Motor neuron (in vitro differentiated cells): Measurements from ENCODE around the gene PDE4B. TPM values are rescaled to one million over a fixed set of nuclear protein-coding genes. Genes with fewer than 3 reads are reported as not detected.

ENCODE experiments used
- ATAC-seq, 8 experiments: fragments of 200-7000 bp; cut with Tn5 transposase; replicated peaks in 6 of 8; 2 replicates each; pipeline ENCODE4 v1.8.0; 2021; ENCODE audit warnings: mild to moderate bottlenecking in 8 of 8, moderate library complexity in 8 of 8
- H3K27ac ChIP-seq, 2 donors: fragments of 250-450 bp; sonication (Bioruptor Pico); 2 replicates each; pipeline ENCODE4 v1.9.0; 2021; ENCODE audit warnings: antibody characterized with exemption in 2 of 2, mild to moderate bottlenecking in 2 of 2, moderate library complexity in 1 of 2
- H3K4me1 ChIP-seq, 2 donors: fragments of 250-450 bp; sonication (Bioruptor Pico); replicated peaks in 1 of 2; 2 replicates each; pipeline ENCODE4 v1.6.1; 2021; ENCODE audit warnings: antibody characterized with exemption in 2 of 2, mild to moderate bottlenecking in 2 of 2, moderate library complexity in 1 of 2
- H3K4me3 ChIP-seq, 5 donors: fragments of 250-450 bp; sonication (Bioruptor Pico); 2 replicates each; pipeline ENCODE4 v1.9.0; 2021; ENCODE audit warnings: antibody characterized with exemption in 5 of 5, mild to moderate bottlenecking in 5 of 5, moderate library complexity in 4 of 5
- WGBS, 10 experiments: fragments of 450-650 bp; shearing (Covaris generic); methylation state at CpG; one replicate each; pipeline ENCODE4 v1.0.0; 2022; 5-methylcytosine and 5-hydroxymethylcytosine counted together
- in situ Hi-C, 9 experiments: fragments of 400-800 bp; cut with MboI; loops; one replicate each; pipeline ENCODE4 v1.15.0; 2021; ENCODE audit warnings: low sequenced_read_pairs in 9 of 9, low pct_unique_long_range_greater_than_20kb in 2 of 9; ENCODE audit not compliant: unreplicated experiment in 9 of 9
- total RNA-seq, 8 experiments: library from RNA; unstranded; fragments of 300-600 nt; gene quantifications; 2 replicates each; pipeline versions ENCODE4 v1.2.3 to v1.2.4, GENCODE V29; 2022

PDE4B gene
- total RNA-seq, 8 experiments from 2014 or later = 13.9 to 63.1 (median 43.3) TPM

- in situ Hi-C loops = no loop called here
- ATAC-seq = no peak
Measured at GRCh38 chr1:65821386-65821785, 28.7 kb downstream of the PDE4B start.

GRCh38 chr1:65824103-65824502, 31.4 kb downstream of the PDE4B start:
- peaks cover 9 to 22% of the 10 kb centered on the region in 2 donors for H3K4me1 ChIP-seq
- H3K4me3 ChIP-seq = no peak overlapping the region
- in situ Hi-C loops = no loop called here
- ATAC-seq = no peak
- no peak overlapping the region for H3K27ac ChIP-seq

More at GRCh38 chr1:65821386-65821785, 28.7 kb downstream of the PDE4B start:
- H3K4me3 ChIP-seq = no peak overlapping the region
- peaks cover 22 to 48% of the 10 kb centered on the region in 2 donors for H3K4me1 ChIP-seq
- no peak overlapping the region for H3K27ac ChIP-seq

DNA sequence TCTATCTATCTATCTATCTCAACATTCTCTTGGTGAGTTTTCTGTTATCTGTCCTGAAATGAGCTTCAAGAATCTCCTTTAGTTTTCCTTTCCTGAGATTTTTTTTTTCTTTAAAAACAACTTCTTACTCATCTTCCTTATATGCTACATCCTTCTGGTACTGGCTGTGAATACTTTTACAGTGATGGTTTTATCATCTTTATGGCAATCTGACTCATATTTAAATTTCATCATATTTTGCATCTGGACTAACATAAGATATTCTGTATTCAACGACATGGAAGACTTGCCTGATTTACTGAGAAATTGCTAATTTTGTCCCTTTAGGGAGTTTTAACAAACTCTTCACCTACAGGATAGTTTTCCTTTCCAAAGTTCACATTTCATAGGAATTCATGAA, 33.0 kb downstream of the PDE4B start:
- in situ Hi-C loops = no loop called here
- Histone ChIP-seq H3K27ac (no peak overlapping the region), H3K4me1 (peaks cover 2 to 10% of the 10 kb centered on the region in 2 donors), H3K4me3 (no peak overlapping the region)
- 0 to 100% (median 67%) methylated on average over 1 of the region's 1 CpG; no CpG with 5 or more reads in 1 of the 10 experiments for WGBS, 10 experiments
- peak in 3 of 8 experiments; percentile 88 to 94 (median 91) for ATAC-seq

- in situ Hi-C loops = no loop called here
- H3K4me3 ChIP-seq = no peak overlapping the region
- H3K4me1 ChIP-seq = no peaks in the 10 kb centered on the region
- WGBS, 10 experiments = 39 to 96% (median 80%) methylated on average over 2 to 3 of the region's 3 CpGs; no CpG with 5 or more reads in 1 of the 10 experiments
- no peak overlapping the region for H3K27ac ChIP-seq
- ATAC-seq = peak in 2 of 8 experiments; percentile 52 to 56
Measured at GRCh38 chr1:65826782-65827181, 34.1 kb downstream of the PDE4B start.

- in situ Hi-C loops = no loop called here
- Histone ChIP-seq H3K4me3 (no peak overlapping the region), H3K27ac (no peak overlapping the region), H3K4me1 (no peaks in the 10 kb centered on the region)
- no peak for ATAC-seq
- WGBS, 10 experiments = 20 to 91% (median 75%) methylated on average over 1 of the region's 1 CpG; no CpG with 5 or more reads in 1 of the 10 experiments
Measured at GRCh38 chr1:65827346-65827745, 34.7 kb downstream of the PDE4B start.

- no peaks in the 10 kb centered on the region for H3K4me1 ChIP-seq
- no peak overlapping the region for H3K4me3 ChIP-seq
- ATAC-seq = no peak
- no peak overlapping the region for H3K27ac ChIP-seq
- WGBS, 10 experiments = 67 to 100% (median 88%) methylated on average over 1 of the region's 1 CpG; no CpG with 5 or more reads in 6 of the 10 experiments
- in situ Hi-C loops = no loop called here
Measured at GRCh38 chr1:65830306-65830705, 37.6 kb downstream of the PDE4B start.

- no peak for ATAC-seq
- Histone ChIP-seq H3K27ac (no peak overlapping the region), H3K4me3 (no peak overlapping the region), H3K4me1 (no peaks in the 10 kb centered on the region)
- 0 to 85% (median 47%) methylated on average over 1 to 3 of the region's 3 CpGs for WGBS, 10 experiments
- in situ Hi-C loops = no loop called here
Measured at GRCh38 chr1:65832296-65832695, 39.6 kb downstream of the PDE4B start.

- no peak for ATAC-seq
Measured at GRCh38 chr1:65836686-65837085, 44.0 kb downstream of the PDE4B start.

GRCh38 chr1:65840683-65841082, 48.0 kb downstream of the PDE4B start:
- in situ Hi-C loops = no loop called here
- H3K4me3 ChIP-seq = no peak overlapping the region
- 72 to 96% (median 85%) methylated on average over 3 to 7 of the region's 7 CpGs for WGBS, 10 experiments

More at GRCh38 chr1:65836686-65837085, 44.0 kb downstream of the PDE4B start:
- in situ Hi-C loops = no loop called here
- Histone ChIP-seq H3K4me1 (no peaks in the 10 kb centered on the region), H3K4me3 (no peak overlapping the region), H3K27ac (no peak overlapping the region)
- 80 to 100% (median 88%) methylated on average over 1 to 3 of the region's 3 CpGs for WGBS, 10 experiments

DNA sequence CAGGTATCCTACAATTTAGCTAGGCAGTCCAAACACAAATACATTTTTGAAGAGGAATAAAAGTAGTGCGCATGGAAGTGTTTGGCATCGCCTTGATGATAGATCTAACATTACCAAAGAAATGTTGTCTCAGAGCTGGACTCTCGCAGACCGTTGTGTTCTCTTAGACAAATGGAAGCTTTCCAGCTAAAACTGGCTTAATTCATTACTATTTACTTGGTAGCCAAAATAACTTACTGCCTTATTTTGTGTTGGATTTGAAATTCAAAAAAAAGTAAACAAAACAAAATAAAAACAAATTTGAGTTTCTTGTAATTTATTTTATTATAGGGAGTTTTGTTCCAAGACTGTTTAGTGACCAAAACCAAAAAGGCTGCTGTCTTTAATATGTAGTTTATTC, 51.6 kb downstream of the PDE4B start:
- WGBS, 10 experiments = 71 to 96% (median 89%) methylated on average over 2 to 4 of the region's 4 CpGs

More at GRCh38 chr1:65840683-65841082, 48.0 kb downstream of the PDE4B start:
- Histone ChIP-seq H3K27ac (no peak overlapping the region), H3K4me1 (peaks cover 0 to 3% of the 10 kb centered on the region in 2 donors)
- ATAC-seq = no peak

DNA sequence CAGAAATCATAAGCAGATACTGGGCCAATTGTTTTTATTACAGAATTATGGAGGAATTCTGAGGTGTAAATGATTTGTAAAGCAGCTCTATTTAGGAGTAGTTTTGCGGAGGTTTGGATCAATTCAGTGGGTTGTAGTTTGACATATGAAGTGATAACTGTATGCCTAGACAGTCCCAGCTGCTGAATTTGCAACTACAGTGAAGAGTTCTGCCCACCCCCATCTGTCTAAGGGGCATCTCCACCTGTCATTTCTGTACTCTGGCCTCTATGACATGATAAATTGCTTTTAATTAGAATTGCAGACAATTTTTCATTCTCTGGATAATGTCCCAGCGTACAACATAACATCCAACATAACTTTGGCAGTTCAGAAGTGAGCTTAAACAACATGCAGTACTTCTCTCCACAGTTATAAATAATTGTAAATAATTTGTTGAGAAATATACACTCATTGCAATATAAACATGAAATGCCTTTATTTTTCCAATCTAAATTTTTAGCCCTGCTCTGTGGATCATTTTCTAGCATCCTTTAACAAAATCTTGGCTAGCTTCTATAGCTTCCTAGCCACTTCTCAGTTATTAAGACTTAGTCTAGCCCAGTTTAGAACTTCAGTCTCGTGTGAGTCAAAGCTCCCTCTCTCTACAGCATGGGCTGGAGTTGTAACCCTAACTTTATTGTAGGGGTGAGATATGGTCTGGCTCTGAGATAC, 52.3 kb downstream of the PDE4B start:
- in situ Hi-C loops = no loop called here
- WGBS, 10 experiments = 17 to 90% (median 76%) methylated on average over 2 to 3 of the region's 3 CpGs; no CpG with 5 or more reads in 2 of the 10 experiments
- ATAC-seq = peak in 3 of 8 experiments; percentile 23 to 80 (median 73)

More for the DNA sequence above, 51.6 kb downstream of the PDE4B start:
- H3K4me3 ChIP-seq = no peak overlapping the region
- ATAC-seq = no peak
- H3K4me1 ChIP-seq = peaks cover 0 to 3% of the 10 kb centered on the region in 2 donors
- no peak overlapping the region for H3K27ac ChIP-seq
- in situ Hi-C loops = no loop called here

DNA sequence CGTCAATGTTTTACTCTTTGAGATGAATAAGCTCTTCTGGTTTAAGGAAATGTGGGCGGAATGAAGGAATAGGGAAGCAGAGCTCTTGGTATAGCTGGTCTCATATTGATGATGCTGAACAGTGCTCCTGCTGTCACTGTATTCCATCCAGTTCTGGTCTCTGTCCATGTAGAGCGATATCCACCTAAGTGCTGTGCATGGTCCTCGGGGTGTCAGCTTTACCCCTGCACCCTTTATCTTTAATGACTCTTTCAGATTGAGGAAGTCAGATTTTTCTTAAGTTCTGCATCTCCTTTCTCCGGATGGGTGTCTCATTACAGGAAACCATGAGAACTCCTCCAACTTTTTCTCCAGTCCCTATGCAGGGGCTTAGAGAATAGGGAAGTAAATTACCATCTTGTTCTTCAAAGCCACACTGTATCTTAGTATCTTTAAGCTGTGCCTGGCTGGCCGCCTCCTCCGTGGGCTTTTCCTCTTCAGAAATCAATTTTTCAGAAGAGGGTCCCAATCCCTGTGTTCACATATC, 52.9 kb downstream of the PDE4B start:
- Histone ChIP-seq H3K4me1 (peaks cover 0 to 3% of the 10 kb centered on the region in 2 donors), H3K27ac (no peak overlapping the region), H3K4me3 (no peak overlapping the region)
- 60 to 92% (median 81%) methylated on average over 2 to 7 of the region's 7 CpGs for WGBS, 10 experiments
- peak in 1 of 8 experiments; percentile 37 for ATAC-seq
- in situ Hi-C loops = no loop called here

More for the DNA sequence above, 52.3 kb downstream of the PDE4B start:
- Histone ChIP-seq H3K4me3 (no peak overlapping the region), H3K4me1 (peaks cover 0 to 3% of the 10 kb centered on the region in 2 donors), H3K27ac (no peak overlapping the region)

DNA sequence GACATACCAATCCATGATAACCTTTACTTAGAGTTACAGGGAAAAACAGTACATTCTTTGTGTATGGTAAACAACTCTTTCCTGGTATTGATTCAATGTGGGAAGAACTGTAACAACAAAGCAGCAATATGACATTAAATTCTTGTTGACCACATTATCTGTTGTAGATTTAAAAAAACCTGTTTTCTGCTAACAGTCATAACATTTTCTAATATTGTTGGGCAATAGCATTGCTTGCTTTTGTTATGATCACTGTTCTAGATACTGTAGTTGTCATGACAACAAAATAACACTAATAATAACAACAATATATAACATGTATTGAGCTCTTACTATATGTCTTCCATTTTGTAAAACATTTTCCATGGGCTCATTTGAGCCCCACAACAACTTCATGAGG, 54.2 kb downstream of the PDE4B start:
- Histone ChIP-seq H3K4me1 (peaks cover 0 to 3% of the 10 kb centered on the region in 2 donors), H3K27ac (no peak overlapping the region), H3K4me3 (no peak overlapping the region)
- ATAC-seq = peak in 2 of 8 experiments; percentile 22 to 47
- in situ Hi-C loops = no loop called here

- no peaks in the 10 kb centered on the region for H3K4me1 ChIP-seq
- in situ Hi-C loops = no loop called here
- WGBS, 10 experiments = 50 to 100% (median 92%) methylated on average over 1 to 2 of the region's 2 CpGs; no CpG with 5 or more reads in 6 of the 10 experiments
- no peak overlapping the region for H3K27ac ChIP-seq
- no peak overlapping the region for H3K4me3 ChIP-seq
- no peak for ATAC-seq
Measured at GRCh38 chr1:65850281-65850680, 57.6 kb downstream of the PDE4B start.
